HG03280 (cell line): ENCODE results near the gene CAV3.

ENCODE experiments used
- ATAC-seq: cut with Tn5 transposase; IDR thresholded peaks from one replicate; pipeline ENCODE4 v1.9.1; 2021; ENCODE audit warnings: mild to moderate bottlenecking, moderate library complexity; ENCODE audit not compliant: unreplicated experiment

CAV3 gene

DNA sequence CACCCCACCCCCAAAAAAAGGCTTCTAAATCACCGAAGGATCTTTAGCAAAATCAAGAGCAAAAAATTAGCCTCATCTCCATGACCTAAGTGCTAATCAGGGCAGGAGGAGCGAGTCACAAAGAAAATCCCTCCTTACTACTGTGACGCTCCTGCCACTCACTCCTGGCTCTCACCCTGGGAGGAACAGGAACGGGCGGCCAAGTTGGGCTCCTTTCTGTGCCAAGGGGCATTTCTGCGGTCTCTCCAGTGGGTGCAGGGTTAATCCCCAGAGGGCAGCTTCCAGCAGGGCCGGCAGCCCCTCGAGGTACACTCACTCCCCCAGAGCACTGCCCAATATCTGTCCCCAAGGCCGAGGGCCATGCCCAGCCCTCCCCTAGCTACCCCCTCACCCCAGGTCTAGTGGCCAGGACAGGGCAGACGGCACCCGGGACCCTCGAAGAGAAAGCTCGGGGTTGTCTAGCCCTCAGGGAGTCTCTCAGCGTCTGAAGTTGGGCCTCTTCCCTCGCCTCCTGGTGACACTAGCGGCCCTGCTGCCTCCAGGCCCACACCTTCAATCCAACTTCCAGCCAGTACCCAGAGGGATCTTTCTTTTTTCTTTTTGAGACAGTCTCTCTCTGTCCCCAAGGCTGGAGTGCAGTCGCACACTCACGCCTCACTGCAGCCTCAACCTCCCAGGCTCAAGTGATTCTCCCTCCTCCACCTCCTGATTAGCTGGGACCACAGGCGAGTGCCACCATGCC lies 706 bp downstream of the CAV3 start:
- no peak for ATAC-seq

GRCh38 chr3:8734908-8735307 lies 1.3 kb downstream of the CAV3 start:
- no peak for ATAC-seq

DNA sequence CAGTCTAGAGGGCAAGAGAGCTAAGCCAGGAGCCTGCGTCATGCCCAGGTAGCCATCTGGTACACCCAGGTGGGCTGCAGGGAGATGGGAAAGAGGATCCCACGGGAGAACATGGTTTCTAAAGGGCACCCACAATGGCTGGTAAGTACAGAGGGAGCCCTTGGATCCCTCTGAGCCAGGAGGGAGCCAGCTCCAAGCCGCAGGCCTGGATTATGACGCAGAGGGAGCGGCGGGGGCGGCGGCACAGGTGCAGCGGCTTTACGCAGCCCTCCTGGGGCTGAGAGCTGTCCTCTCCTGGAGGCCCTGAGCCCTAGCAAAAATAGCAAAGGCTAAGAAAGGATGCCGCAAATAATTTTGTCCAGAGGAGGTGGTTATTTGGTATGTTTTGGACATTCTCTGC lies 2.8 kb downstream of the CAV3 start:
- no peak for ATAC-seq

DNA sequence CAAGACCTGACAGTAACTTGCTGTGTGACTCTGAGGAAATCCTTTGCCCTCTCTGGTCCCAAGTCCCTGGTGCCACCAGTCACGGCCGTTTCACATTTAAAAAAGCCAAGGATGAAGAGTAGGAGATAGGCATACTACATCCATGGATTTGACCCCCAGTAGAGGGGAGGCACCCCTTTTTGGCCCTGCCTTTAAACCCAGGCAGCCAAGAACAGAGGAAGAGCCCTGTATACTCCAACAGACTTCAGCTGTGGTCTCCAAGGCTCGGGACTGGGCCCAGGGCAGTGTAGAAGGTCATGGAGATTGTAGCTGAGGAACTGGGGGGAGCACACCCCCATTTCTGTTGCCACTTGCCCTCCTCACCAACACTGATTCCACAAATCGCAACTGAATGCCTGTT lies 3.7 kb downstream of the CAV3 start:
- ATAC-seq: no peak

DNA sequence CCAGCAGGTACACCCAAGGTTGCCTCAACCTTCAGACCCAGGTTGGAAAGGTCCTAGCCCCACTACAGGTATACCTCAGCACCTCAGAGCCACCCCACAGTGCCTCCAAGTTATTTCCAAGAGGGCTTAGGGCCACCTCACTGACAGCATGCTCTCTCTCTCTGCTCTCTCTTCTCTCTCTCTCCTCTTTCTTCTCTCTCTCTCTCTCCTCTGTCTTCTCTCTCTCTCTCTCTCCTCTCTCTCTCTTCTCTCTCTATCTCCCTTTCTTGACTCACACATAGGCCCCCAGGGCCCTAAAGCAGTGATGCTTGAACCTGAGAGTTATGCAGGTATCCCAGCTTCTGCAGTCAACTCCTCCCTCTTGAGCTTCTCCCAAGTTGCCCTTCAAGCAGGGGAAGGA lies 4.2 kb downstream of the CAV3 start:
- no peak for ATAC-seq

GRCh38 chr3:8738639-8739038 lies 5.0 kb downstream of the CAV3 start:
- ATAC-seq: no peak

DNA sequence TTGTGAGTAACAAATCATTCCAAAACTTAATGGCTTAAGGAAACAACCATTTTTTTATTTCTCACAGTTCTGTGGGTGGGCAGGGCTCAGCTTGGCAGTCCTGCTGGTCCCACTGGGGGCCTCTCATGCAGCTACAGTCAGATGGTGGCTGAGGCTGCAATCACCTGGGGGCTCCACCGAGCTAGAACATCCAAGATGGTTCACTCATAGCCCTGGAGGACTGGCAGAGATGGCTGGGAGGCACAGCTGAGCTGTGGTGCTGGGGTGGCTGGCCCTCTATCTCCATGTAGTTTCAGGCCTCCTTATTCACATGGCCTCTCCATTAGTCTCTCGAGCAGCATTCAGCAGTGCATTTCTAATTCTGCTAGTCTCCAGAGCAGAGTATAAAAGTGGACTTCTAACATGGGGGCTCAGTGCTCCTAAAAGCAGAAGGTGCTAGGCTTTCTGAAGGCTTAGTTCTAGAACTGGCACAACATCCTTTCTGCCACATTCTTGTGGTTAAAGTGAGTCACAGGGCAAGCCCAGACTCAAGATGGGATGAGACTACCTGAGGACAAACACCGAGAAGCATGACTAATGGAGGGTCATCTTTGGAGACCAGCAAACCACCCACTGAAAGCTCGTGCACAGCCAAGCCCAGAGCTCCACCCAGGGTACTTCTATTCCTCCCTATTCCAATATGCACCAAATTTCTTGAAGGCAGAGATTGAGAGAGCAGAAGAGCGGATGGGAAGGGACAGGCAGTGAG lies 6.3 kb downstream of the CAV3 start:
- no peak for ATAC-seq

DNA sequence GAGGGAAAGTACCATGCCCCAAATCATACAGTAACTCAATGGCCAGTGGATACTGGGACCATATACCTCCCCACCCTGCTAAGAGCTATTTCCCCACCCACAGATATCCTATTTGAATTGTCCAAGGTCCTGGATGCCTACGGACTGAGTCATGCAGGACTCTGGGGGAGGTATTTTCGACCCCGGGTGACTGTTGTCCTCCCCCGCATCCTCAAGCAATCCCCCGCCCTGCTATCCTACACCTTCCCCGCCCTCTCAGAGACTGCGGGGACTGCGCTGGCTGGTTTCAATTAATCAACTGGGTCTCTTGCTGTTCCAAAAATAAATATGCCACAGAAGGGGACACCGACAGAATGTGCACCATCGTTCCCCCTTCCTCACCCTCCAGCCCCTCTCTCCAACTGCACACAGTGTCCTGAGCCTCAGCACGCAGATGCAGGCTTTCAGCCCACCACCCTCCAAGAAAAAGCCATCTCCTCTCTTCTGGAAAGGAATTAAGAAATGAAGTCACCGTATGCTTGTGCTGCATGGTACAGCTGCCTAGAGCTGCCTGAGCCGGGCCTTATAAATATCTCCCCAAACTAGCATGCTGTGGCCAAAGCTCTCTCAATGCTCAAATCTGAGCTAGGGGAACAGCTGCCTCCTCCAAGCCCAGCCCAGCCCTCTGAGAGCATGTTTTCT lies 8.1 kb downstream of the CAV3 start:
- no peak for ATAC-seq

DNA sequence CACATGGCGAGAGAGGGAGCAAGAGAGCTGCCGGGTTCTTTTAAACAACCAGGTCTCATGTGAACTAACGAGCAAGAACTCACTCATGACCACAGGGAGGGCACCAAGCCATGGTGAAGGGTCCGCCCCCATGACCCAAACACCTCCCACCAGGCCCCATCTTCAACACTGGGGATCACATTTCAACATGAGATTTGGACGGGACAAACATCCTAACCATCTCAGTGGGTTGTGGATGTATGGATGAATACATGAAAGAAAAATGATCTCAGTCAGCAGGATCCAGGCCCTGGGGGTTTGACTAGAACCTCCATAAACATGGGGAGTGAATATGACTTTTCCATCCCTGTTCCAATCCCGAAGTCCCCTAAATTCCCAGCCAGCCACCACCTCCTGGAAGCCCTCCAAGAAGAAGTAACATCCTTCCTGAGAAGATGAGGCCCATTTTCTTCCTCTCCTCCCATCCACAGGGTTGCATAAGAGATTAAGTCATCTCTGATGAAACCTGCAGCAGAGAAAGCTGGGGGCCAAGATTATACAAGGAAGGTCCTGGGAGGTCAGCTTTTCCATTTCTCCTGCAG lies 9.5 kb downstream of the CAV3 start:
- ATAC-seq: no peak

- ATAC-seq: no peak
Observed at GRCh38 chr3:8743911-8744310, 10.3 kb downstream of the CAV3 start.

- ATAC-seq: no peak
Observed at GRCh38 chr3:8745619-8746370, 12.2 kb downstream of the CAV3 start.

- no peak for ATAC-seq
Observed at GRCh38 chr3:8746780-8747345, 13.3 kb downstream of the CAV3 start.

- no peak for ATAC-seq
Observed at GRCh38 chr3:8749316-8749715, 15.7 kb downstream of the CAV3 start.

DNA sequence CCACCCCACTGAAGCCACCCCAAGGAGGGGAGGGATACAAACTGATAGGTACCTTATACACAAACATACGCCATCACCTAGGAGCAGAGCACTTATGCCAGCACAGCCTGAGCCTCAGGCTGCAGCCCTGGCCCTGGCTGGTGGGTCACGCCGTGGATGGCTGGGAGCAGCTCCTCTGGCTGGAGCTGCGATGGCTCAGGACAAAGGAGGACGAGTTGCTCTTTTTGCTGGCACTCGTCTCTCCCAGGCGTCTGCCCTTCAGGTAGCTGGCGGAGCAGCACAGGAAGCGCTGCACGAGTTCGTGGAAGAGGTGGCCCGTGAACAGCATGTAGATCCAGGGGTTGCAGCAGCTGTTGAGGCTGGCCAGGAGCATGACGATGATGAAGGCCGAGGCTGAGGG lies 19.2 kb downstream of the CAV3 start:
- ATAC-seq: no peak

- ATAC-seq: no peak
Observed at GRCh38 chr3:8755097-8755496, 21.5 kb downstream of the CAV3 start.

DNA sequence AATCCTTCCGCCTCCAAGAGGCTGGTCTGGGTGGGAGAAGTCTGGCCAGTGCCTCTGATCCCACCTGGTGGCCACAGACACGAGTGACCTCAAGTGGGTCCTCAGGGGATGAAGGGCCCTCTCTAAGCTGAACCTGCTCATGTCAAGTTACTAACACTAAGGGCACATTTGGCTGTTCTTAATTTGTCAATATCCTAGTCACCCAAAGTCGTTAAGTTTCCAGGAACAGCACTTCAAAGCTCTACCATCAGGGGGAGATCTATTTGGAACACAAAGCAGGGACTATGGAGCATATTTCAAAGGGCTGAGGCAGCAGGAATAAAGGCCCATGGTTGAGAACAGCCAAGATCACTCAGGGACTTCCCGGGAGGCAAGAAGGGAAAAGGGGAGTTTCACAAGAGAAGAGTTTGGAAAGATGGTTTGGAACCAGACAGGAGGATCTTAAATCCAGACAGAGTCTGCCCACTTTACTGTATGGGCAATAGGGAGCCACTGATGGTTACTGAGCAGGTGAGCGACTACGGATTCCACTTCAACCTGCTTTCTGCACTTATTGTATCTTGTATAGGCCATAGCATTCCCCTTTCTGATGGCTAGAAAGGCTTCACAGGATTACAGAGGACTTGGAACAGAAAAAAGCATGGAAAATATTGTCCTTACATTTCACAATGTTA lies 22.1 kb downstream of the CAV3 start:
- no peak for ATAC-seq

DNA sequence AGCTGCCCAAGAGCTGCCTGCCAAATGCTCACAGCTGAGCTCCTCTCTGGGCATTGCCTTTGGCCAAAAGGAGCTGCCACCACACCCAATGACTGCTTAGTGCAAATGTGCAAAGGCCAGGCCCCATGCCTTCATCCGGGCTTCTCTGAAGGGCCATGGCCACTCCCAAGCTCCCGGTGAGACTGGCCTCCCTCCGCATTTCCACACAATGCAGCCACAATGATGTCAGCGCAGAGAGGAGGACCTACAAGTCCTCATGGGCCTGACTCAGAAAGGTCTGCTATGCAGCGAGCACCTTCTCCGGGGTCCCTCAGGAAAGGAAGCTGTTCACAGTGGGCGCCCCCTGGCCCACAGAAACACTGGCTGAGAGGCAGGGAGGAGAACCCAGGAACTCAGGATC lies 23.1 kb downstream of the CAV3 start:
- no peak for ATAC-seq

- peak; percentile 58 for ATAC-seq
Observed at GRCh38 chr3:8757551-8758518, 24.2 kb downstream of the CAV3 start.
